ENCODE results near the gene NEURL1.

The NEURL1 gene

DNA sequence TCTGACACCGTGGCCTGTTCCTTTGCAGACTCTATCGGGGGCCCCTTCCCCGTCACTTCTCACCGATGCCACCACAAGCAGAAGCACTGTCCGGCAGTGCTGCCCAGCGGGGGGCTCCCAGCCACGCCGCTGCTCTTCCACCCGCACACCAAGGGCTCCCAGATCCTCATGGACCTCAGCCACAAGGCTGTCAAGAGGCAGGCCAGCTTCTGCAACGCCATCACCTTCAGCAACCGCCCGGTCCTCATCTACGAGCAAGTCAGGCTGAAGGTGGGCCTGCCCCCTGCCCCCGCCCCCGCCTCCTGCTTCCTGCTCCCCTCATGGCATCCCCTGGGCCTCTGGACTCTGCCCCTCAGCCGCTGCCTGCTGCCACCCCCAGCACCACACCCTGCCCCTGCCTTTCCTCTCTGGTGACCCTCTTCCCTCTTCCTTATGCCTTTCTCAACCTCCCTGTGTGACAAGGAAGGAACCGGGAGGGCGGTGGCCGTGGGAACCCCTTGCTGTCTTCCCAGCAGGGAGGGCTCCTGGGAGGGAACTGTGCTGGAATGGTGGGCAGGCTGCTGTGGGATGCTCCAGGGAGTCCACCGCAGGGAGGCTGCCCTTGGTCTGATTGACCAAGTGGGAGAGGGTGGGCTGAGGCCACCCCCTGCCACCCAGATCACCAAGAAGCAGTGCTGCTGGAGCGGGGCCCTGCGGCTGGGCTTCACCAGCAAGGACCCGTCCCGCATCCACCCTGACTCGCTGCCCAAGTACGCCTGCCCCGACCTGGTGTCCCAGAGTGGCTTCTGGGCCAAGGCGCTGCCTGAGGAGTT is 77.5 kb downstream of the NEURL1 start:
- DNase-seq (ENCODE audit: low spot score in 2 of 2): no peak
- H3K4me3 ChIP-seq: no peak overlapping the region
- H3K9me3 ChIP-seq: no peaks in the 10 kb centered on the region
- no peaks in the 10 kb centered on the region for H3K36me3 ChIP-seq (replicated peaks)
- in situ Hi-C loops (cut with MboI; ENCODE audit: low sequenced_read_pairs): no loop called here
- no peaks in the 10 kb centered on the region for H3K4me1 ChIP-seq
- H3K27me3 ChIP-seq (ENCODE audit: low read depth): no peaks in the 10 kb centered on the region

- no peaks in the 10 kb centered on the region for H3K27me3 ChIP-seq (ENCODE audit: low read depth)
Observed at GRCh38 chr10:103571656-103571975, 78.1 kb downstream of the NEURL1 start.

DNA sequence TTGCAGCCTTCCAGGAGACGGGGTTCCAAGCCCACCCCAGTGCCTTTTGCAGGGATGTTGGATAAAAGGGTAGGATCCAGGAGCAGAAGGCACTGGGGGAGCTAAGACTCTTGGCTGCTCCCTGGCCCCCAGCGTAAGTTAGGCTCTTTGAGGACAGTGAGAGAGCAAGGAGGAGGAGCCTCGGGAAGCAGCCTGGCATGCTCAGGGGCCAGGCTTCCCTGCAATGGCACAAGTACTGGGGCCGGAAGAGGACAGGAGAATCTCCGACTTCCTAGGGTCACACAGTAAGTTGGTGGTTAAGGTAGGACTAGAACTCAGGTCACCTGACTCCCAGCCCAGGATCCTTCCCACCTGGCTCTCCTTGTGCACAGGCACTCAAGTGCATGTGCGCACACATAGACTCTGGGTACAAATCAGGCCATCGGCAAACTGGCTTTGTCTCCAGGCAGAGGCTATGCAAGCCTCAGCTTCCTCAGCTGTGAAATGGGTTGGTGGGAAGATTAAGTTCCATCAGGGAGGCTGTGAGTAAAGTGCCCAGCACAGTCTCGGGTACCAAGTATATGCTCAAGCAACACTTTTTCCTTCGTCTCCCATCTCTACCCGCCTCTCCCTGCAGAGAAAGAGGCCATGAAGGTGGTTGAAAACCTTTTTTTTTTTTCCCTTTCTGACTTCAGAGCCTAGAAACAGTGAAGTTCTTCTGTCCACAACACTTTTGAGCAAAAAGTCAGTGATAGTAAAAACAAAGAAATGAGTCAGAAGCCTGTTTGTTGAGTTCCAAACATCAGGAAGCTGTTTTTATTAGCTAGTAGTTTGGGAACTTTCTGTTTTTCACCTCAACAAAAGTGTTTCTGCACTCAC is 79.1 kb downstream of the NEURL1 start:
- Histone ChIP-seq H3K4me3 (no peak overlapping the region), H3K4me1 (no peaks in the 10 kb centered on the region), H3K36me3 (replicated peaks) (no peaks in the 10 kb centered on the region), H3K9me3 (no peaks in the 10 kb centered on the region), H3K27me3 (ENCODE audit: low read depth) (no peaks in the 10 kb centered on the region)
- no peak for DNase-seq (ENCODE audit: low spot score in 2 of 2)
- in situ Hi-C loops (cut with MboI; ENCODE audit: low sequenced_read_pairs): no loop called here

More at GRCh38 chr10:103571656-103571975, 78.1 kb downstream of the NEURL1 start:
- no peak for DNase-seq (ENCODE audit: low spot score in 2 of 2)
- Histone ChIP-seq H3K9me3 (no peaks in the 10 kb centered on the region), H3K4me3 (no peak overlapping the region), H3K36me3 (replicated peaks) (no peaks in the 10 kb centered on the region), H3K4me1 (no peaks in the 10 kb centered on the region)
- in situ Hi-C loops (cut with MboI; ENCODE audit: low sequenced_read_pairs): no loop called here

DNA sequence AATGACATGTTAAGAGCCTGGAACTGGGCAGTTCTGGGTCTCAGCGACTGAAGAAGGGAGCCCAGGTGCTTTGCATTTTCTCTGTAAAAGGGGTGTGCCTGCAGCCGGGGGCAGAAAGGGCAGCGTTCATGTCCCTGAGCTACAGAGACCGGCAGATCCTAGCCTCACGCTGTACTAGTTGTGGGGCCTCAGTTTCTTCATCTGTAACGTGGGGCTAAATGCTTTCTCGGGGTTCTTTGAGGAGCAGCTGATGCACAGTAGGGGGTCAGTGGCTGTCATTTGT is 79.6 kb downstream of the NEURL1 start:
- DNase-seq (ENCODE audit: low spot score in 2 of 2): no peak
- H3K36me3 ChIP-seq (replicated peaks): no peaks in the 10 kb centered on the region
- no peaks in the 10 kb centered on the region for H3K4me1 ChIP-seq
- H3K9me3 ChIP-seq: no peaks in the 10 kb centered on the region
- H3K27me3 ChIP-seq (ENCODE audit: low read depth): no peaks in the 10 kb centered on the region
- H3K4me3 ChIP-seq: no peak overlapping the region
- in situ Hi-C loops (cut with MboI; ENCODE audit: low sequenced_read_pairs): no loop called here

GRCh38 chr10:103574097-103575061 is 80.9 kb downstream of the NEURL1 start:
- no peaks in the 10 kb centered on the region for H3K27me3 ChIP-seq (ENCODE audit: low read depth)
- no peak for DNase-seq (ENCODE audit: low spot score in 2 of 2)
- in situ Hi-C loops (cut with MboI; ENCODE audit: low sequenced_read_pairs): no loop called here
- H3K4me1 ChIP-seq: no peaks in the 10 kb centered on the region
- H3K36me3 ChIP-seq (replicated peaks): no peaks in the 10 kb centered on the region
- no peak overlapping the region for H3K4me3 ChIP-seq
- no peaks in the 10 kb centered on the region for H3K9me3 ChIP-seq

DNA sequence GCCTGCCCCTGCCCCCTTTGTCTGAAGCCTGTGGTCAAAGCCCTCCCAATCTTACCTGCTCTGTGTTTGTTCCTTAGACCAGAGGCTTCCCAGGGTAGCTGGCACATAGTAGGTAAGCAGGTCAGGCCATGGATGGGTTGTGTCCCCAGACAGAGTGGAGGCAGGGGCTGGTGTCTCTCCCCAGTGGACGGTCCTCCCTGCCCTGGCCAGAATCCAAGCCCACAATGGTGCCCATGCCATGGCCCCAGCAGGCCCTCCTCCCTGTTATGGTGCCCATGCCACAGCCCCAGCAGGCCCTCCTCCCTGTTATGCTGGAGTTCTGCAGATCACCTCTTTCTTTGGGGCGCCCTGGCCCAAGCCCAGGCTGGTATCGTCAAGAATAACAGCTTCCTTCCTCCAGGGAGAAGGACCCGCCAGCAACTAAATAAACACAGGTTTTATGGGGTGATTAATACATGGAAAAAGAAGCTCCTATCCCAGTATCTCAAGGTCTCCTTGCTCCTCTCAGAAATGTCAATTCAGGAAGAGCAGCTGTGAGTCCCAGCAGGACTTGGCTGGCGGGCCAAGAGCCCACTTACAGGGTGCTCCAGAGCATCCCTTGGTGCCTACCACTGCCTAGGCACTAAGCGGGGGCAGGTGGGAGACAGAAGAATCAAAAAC is 82.0 kb downstream of the NEURL1 start:
- Histone ChIP-seq H3K27me3 (ENCODE audit: low read depth) (no peaks in the 10 kb centered on the region), H3K36me3 (replicated peaks) (no peaks in the 10 kb centered on the region), H3K4me3 (no peak overlapping the region), H3K9me3 (no peaks in the 10 kb centered on the region), H3K4me1 (no peaks in the 10 kb centered on the region)
- DNase-seq (ENCODE audit: low spot score in 2 of 2): no peak
- in situ Hi-C loops (cut with MboI; ENCODE audit: low sequenced_read_pairs): no loop called here

DNA sequence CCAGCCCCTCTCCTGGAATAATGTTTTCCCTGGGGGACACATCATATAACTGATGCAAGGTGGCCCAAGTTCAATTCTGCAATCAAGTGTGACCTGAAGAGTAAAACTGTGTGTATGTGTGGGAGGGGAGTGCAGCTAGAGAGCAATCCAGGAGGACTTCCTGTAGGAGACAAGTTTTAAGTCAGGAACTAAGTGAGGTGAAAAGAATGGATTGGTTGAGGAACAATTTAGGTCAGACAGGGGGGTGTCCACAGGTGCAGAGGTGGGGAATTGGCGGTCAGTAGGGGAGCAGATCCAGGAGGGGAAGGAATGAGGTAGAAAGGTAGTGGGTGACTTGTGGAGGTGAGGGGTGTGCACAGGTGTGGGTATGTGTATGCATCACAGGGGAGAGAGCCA is 82.6 kb downstream of the NEURL1 start:
- H3K9me3 ChIP-seq: no peaks in the 10 kb centered on the region
- DNase-seq (ENCODE audit: low spot score in 2 of 2): no peak
- in situ Hi-C loops (cut with MboI; ENCODE audit: low sequenced_read_pairs): no loop called here

GRCh38 chr10:103576862-103577261 is 83.4 kb downstream of the NEURL1 start:
- Histone ChIP-seq H3K27me3 (ENCODE audit: low read depth) (no peaks in the 10 kb centered on the region), H3K36me3 (replicated peaks) (no peaks in the 10 kb centered on the region), H3K4me1 (no peaks in the 10 kb centered on the region), H3K9me3 (no peaks in the 10 kb centered on the region), H3K4me3 (no peak overlapping the region)
- in situ Hi-C loops (cut with MboI; ENCODE audit: low sequenced_read_pairs): no loop called here
- no peak for DNase-seq (ENCODE audit: low spot score in 2 of 2)

More for the DNA sequence above, 82.6 kb downstream of the NEURL1 start:
- Histone ChIP-seq H3K4me1 (no peaks in the 10 kb centered on the region), H3K27me3 (ENCODE audit: low read depth) (no peaks in the 10 kb centered on the region), H3K36me3 (replicated peaks) (no peaks in the 10 kb centered on the region), H3K4me3 (no peak overlapping the region)

- no peaks in the 10 kb centered on the region for H3K36me3 ChIP-seq (replicated peaks)
- no peaks in the 10 kb centered on the region for H3K27me3 ChIP-seq (ENCODE audit: low read depth)
- H3K4me1 ChIP-seq: no peaks in the 10 kb centered on the region
- no peak overlapping the region for H3K4me3 ChIP-seq
- H3K9me3 ChIP-seq: no peaks in the 10 kb centered on the region
- in situ Hi-C loops (cut with MboI; ENCODE audit: low sequenced_read_pairs): no loop called here
- no peak for DNase-seq (ENCODE audit: low spot score in 2 of 2)
Observed at GRCh38 chr10:103578782-103579382, 85.4 kb downstream of the NEURL1 start.

DNA sequence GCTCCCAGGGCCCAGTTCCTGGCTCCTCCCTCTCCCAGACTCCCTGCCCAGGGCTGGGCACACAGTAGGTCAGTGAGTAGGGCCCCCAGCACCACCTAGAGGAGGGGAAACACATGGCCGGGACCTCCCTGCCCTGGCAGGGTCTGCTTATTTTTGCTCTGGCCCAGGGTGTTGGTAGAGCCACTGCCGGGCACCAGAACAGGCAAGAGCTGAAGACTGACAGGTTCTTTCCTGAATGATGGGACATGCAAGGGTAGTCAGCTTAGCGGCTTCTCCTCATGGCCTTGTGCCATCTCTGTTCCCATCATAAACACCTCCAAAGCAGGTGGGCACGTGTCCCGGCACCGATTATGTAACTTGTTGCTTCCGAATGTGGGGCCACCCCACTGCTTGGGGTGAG is 86.5 kb downstream of the NEURL1 start:
- no peaks in the 10 kb centered on the region for H3K4me1 ChIP-seq
- no peak overlapping the region for H3K4me3 ChIP-seq
- no peaks in the 10 kb centered on the region for H3K27me3 ChIP-seq (ENCODE audit: low read depth)
- no peak for DNase-seq (ENCODE audit: low spot score in 2 of 2)
- in situ Hi-C loops (cut with MboI; ENCODE audit: low sequenced_read_pairs): no loop called here
- H3K36me3 ChIP-seq (replicated peaks): no peaks in the 10 kb centered on the region
- no peaks in the 10 kb centered on the region for H3K9me3 ChIP-seq

DNA sequence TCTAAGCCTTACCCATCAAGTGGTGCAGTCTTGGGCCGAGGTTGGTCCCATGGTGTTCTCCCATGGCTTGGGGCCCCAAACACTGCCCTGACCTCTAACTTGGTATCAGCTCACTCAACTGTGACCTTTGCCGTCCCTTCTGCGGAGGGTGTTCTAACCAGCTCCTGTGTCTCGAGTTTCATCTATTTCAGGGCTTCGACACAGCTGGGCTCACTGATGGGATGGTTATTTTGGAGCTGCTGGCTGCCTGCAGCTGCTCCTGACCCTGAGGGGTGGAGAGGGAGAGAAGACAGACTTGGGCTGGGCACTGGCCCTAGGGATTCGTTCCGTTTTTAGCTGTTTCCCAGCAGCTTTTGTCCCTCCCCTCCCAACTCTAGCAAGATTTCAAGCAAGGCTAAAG is 86.9 kb downstream of the NEURL1 start:
- Histone ChIP-seq H3K9me3 (no peaks in the 10 kb centered on the region), H3K4me1 (no peaks in the 10 kb centered on the region), H3K4me3 (no peak overlapping the region), H3K36me3 (replicated peaks) (no peaks in the 10 kb centered on the region), H3K27me3 (ENCODE audit: low read depth) (no peaks in the 10 kb centered on the region)
- no peak for DNase-seq (ENCODE audit: low spot score in 2 of 2)
- in situ Hi-C loops (cut with MboI; ENCODE audit: low sequenced_read_pairs): no loop called here

DNA sequence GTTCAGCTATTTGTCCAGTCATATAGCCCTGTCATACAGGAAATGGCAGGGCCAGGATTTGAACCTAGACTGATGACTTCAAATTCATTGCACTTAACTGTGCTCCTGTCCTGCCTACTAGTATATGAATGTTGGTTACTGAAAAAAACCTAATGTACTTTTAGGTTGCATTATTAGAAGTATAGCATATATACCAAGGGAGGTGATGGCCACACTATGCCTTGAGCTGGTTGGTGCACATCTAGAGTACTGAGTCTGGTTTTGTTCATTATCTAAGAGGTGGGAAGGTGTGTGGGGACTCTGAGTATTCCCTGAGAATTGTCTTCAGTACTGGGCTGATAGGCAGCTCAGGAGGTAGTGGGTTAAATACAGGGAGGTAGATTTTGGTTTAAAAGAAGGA is 88.0 kb downstream of the NEURL1 start:
- DNase-seq (ENCODE audit: low spot score in 2 of 2): no peak
- H3K9me3 ChIP-seq: no peaks in the 10 kb centered on the region
- no peak overlapping the region for H3K4me3 ChIP-seq
- H3K27me3 ChIP-seq (ENCODE audit: low read depth): no peaks in the 10 kb centered on the region
- no peaks in the 10 kb centered on the region for H3K4me1 ChIP-seq
- H3K36me3 ChIP-seq (replicated peaks): no peaks in the 10 kb centered on the region
- in situ Hi-C loops (cut with MboI; ENCODE audit: low sequenced_read_pairs): no loop called here
